ENCODE data around the gene FHOD3.

Gene FHOD3

GRCh38 chr18:36828630-36829361 lies 531.3 kb downstream of the FHOD3 start, which contains the start of the genes KIAA1328 and TPGS2:
TSS of gene KIAA1328 (plus strand) at chr18:36829127. CDS start at chr18:36829139, 12 bp downstream.
TSS of gene TPGS2 (minus strand) at chr18:36829002. CDS start at chr18:36828767, 235 bp downstream.
- DNase-seq (ENCODE audit: low read depth), result peak; percentile 96
- TF ChIP-seq CTCF (IDR thresholded peaks at IDR 0.05; ENCODE audit: insufficient read depth, low read depth, low read length, missing control alignments), result peak; percentile 36
- peak within 1 kb of the TSS; percentile 58 for H3K4me3 ChIP-seq (ENCODE audit: low read depth, low read length)
